Suprapubic skin (tissue), 4 donors: ENCODE results near the gene OR10G7.

Source experiments
- CTCF ChIP-seq, 2 donors: fragments of 200-600 bp in 1 of 2; fragments of 450-650 bp in 1 of 2; sonication (generic) in 1 of 2; IDR thresholded peaks; one replicate each; pipeline ENCODE4 v1.5.1; 2016 to 2019; ENCODE audit warnings: antibody characterized with exemption in 2 of 2, mild to moderate bottlenecking in 1 of 2, moderate library complexity in 1 of 2
- POLR2A ChIP-seq, 2 donors: fragments of 450-650 bp; IDR thresholded peaks; one replicate each; pipeline ENCODE4 v1.6.1; 2017; ENCODE audit warnings: antibody characterized with exemption in 2 of 2, mild to moderate bottlenecking in 2 of 2, moderate library complexity in 2 of 2
- POLR2AphosphoS5 ChIP-seq, 3 donors: sonication (generic); formaldehyde crosslinking; IDR thresholded peaks; one replicate each; pipeline ENCODE4 v1.6.1; 2017; ENCODE audit warnings: antibody characterized with exemption in 3 of 3

GRCh38 chr11:124041254-124041653 is at the start of gene OR10G7:
- TF ChIP-seq CTCF (IDR thresholded peaks at IDR 0.05) (no peak), POLR2A (IDR thresholded peaks at IDR 0.05) (no peak), POLR2AphosphoS5 (IDR thresholded peaks at IDR 0.05) (no peak)
